ENCODE results near the gene SFXN5. TPM values are rescaled to one million over a fixed set of nuclear protein-coding genes. Genes with fewer than 3 reads are reported as not detected.
A peak's percentile ranks its signal among the peaks of the same experiment; 100 is the strongest.

SFXN5 gene
- total and polyA plus RNA-seq, 2 donors (not counting 1 experiment from before 2014, with no cell fraction given), result 5.8 to 13.9 TPM

- Histone ChIP-seq H3K9ac (ENCODE audit: insufficient read depth, low read length) (no peak overlapping the region), H3K27me3 (ENCODE audit: control insufficient read depth, insufficient read depth, low read length) (no peaks in the 10 kb centered on the region), H3K79me2 (ENCODE audit: control insufficient read depth, insufficient read depth, low read length) (no peaks in the 10 kb centered on the region), H3K4me2 (ENCODE audit: extremely low read depth, insufficient read depth, low read length) (no peak overlapping the region), H3K9me3 (ENCODE audit: control insufficient read depth, insufficient read depth, low read depth, low read length) (no peaks in the 10 kb centered on the region), H3K4me1 (ENCODE audit: control insufficient read depth, extremely low read depth, insufficient read depth, low read length) (no peaks in the 10 kb centered on the region), H3K36me3 (ENCODE audit: control insufficient read depth, insufficient read depth, low read length) (no peaks in the 10 kb centered on the region), H3K27ac (ENCODE audit: insufficient read depth, low read length) (no peak overlapping the region), H2AFZ (ENCODE audit: low read length) (no peak overlapping the region), H4K20me1 (ENCODE audit: control insufficient read depth, extremely low read depth, insufficient read depth, low read length) (no peaks in the 10 kb centered on the region), H3K4me3 (replicated peaks in 1 of 4; ENCODE audit: control extremely low read depth in 1 of 4, insufficient read depth in 1 of 4, low read depth in 3 of 4, low read length in 4 of 4) (no peak overlapping the region)
- TF ChIP-seq EZH2 (IDR thresholded peaks at IDR 0.05; ENCODE audit: low read length, missing control alignments) (no peak), CTCF (conservative IDR thresholded peaks at IDR 0.05 in 1 of 2, IDR thresholded peaks at IDR 0.05 in 1 of 2; ENCODE audit: low read depth in 1 of 2, low read length in 2 of 2) (no peak)
- DNase-seq (ENCODE audit: low read depth in 2 of 2), result no peak
These were observed 88.6 kb downstream of the SFXN5 start for GRCh38 chr2:72982781-72983499.

- DNase-seq (ENCODE audit: low read depth in 2 of 2), result peak in 1 of 2 donors; percentile 9
These were observed 89.3 kb downstream of the SFXN5 start for GRCh38 chr2:72982219-72982618.

GRCh38 chr2:72981536-72981935 lies 90.0 kb downstream of the SFXN5 start:
- DNase-seq (ENCODE audit: low read depth in 2 of 2), result no peak
- H3K36me3 ChIP-seq (ENCODE audit: control insufficient read depth, insufficient read depth, low read length), result no peaks in the 10 kb centered on the region
- H3K27me3 ChIP-seq (ENCODE audit: control insufficient read depth, insufficient read depth, low read length), result no peaks in the 10 kb centered on the region
- no peak overlapping the region for H3K4me2 ChIP-seq (ENCODE audit: extremely low read depth, insufficient read depth, low read length)
- no peak overlapping the region for H2AFZ ChIP-seq (ENCODE audit: low read length)
- no peaks in the 10 kb centered on the region for H3K79me2 ChIP-seq (ENCODE audit: control insufficient read depth, insufficient read depth, low read length)
- H3K4me1 ChIP-seq (ENCODE audit: control insufficient read depth, extremely low read depth, insufficient read depth, low read length), result no peaks in the 10 kb centered on the region
- no peak overlapping the region for H3K4me3 ChIP-seq (replicated peaks in 1 of 4; ENCODE audit: control extremely low read depth in 1 of 4, insufficient read depth in 1 of 4, low read depth in 3 of 4, low read length in 4 of 4)
- H3K9ac ChIP-seq (ENCODE audit: insufficient read depth, low read length), result no peak overlapping the region
- TF ChIP-seq EZH2 (IDR thresholded peaks at IDR 0.05; ENCODE audit: low read length, missing control alignments), result no peak
- no peaks in the 10 kb centered on the region for H3K9me3 ChIP-seq (ENCODE audit: control insufficient read depth, insufficient read depth, low read depth, low read length)
- H4K20me1 ChIP-seq (ENCODE audit: control insufficient read depth, extremely low read depth, insufficient read depth, low read length), result no peaks in the 10 kb centered on the region
- no peak overlapping the region for H3K27ac ChIP-seq (ENCODE audit: insufficient read depth, low read length)

More at GRCh38 chr2:72982219-72982618, 89.3 kb downstream of the SFXN5 start:
- no peaks in the 10 kb centered on the region for H3K27me3 ChIP-seq (ENCODE audit: control insufficient read depth, insufficient read depth, low read length)
- no peaks in the 10 kb centered on the region for H3K9me3 ChIP-seq (ENCODE audit: control insufficient read depth, insufficient read depth, low read depth, low read length)
- no peak overlapping the region for H3K4me2 ChIP-seq (ENCODE audit: extremely low read depth, insufficient read depth, low read length)
- H3K4me1 ChIP-seq (ENCODE audit: control insufficient read depth, extremely low read depth, insufficient read depth, low read length), result no peaks in the 10 kb centered on the region
- no peaks in the 10 kb centered on the region for H3K36me3 ChIP-seq (ENCODE audit: control insufficient read depth, insufficient read depth, low read length)
- H4K20me1 ChIP-seq (ENCODE audit: control insufficient read depth, extremely low read depth, insufficient read depth, low read length), result no peaks in the 10 kb centered on the region
- H2AFZ ChIP-seq (ENCODE audit: low read length), result no peak overlapping the region
- H3K4me3 ChIP-seq (replicated peaks in 1 of 4; ENCODE audit: control extremely low read depth in 1 of 4, insufficient read depth in 1 of 4, low read depth in 3 of 4, low read length in 4 of 4), result no peak overlapping the region
- H3K27ac ChIP-seq (ENCODE audit: insufficient read depth, low read length), result no peak overlapping the region
- no peaks in the 10 kb centered on the region for H3K79me2 ChIP-seq (ENCODE audit: control insufficient read depth, insufficient read depth, low read length)
- no peak overlapping the region for H3K9ac ChIP-seq (ENCODE audit: insufficient read depth, low read length)
- TF ChIP-seq CTCF (conservative IDR thresholded peaks at IDR 0.05 in 1 of 2, IDR thresholded peaks at IDR 0.05 in 1 of 2; ENCODE audit: low read depth in 1 of 2, low read length in 2 of 2), result no peak
- TF ChIP-seq EZH2 (IDR thresholded peaks at IDR 0.05; ENCODE audit: low read length, missing control alignments), result no peak

Measured in fibroblast of lung (primary cell).